Kidney (tissue), 14 donors: Measurements from ENCODE around the gene SRPRA. TPM values are rescaled to one million over a fixed set of nuclear protein-coding genes. Genes with fewer than 3 reads are reported as not detected.

Experiments used
- DNase-seq, 5 donors: peaks; one replicate each; pipeline ENCODE4 v3.0.0-alpha.2; 2013 to 2020
- FAIRE-seq: peaks from 2 replicates; lab custom pipeline; 2012; peaks lifted over from hg19 to GRCh38; lab: Jason Lieb, UNC
- H3K27ac ChIP-seq, 2 donors: one replicate each; pipeline ENCODE4 v1.7.0; 2013; ENCODE audit warnings: low read depth in 2 of 2, low read length in 2 of 2, inconsistent platforms in 1 of 2
- H3K27me3 ChIP-seq: one replicate; pipeline ENCODE4 v1.7.1; 2013; ENCODE audit warnings: low read length, inconsistent platforms; ENCODE audit not compliant: control insufficient read depth, insufficient read depth
- H3K36me3 ChIP-seq, 3 donors: one replicate each; pipeline versions ENCODE4 v1.7.0 to v1.7.1; 2013; ENCODE audit warnings: low read length in 3 of 3, control low read depth in 1 of 3, inconsistent platforms in 1 of 3; ENCODE audit not compliant: insufficient read depth in 3 of 3, control insufficient read depth in 2 of 3
- H3K4me1 ChIP-seq, 3 donors: one replicate each; pipeline versions ENCODE4 v1.7.0 to v1.7.1; 2013; ENCODE audit warnings: low read length in 3 of 3, inconsistent platforms in 1 of 3, low read depth in 1 of 3; ENCODE audit not compliant: control insufficient read depth in 2 of 3, insufficient read depth in 2 of 3
- H3K4me3 ChIP-seq, 3 donors: one replicate each; pipeline versions ENCODE4 v1.7.0 to v1.8.1; 2013; ENCODE audit warnings: low read length in 3 of 3, control low read depth in 1 of 3, inconsistent platforms in 1 of 3
- H3K9ac ChIP-seq, 3 donors: one replicate each; pipeline versions ENCODE4 v1.7.0 to v1.7.1; 2013; ENCODE audit warnings: low read length in 3 of 3, control low read depth in 1 of 3, inconsistent platforms in 1 of 3
- H3K9me3 ChIP-seq, 3 donors: one replicate each; pipeline versions ENCODE4 v1.7.0 to v1.7.1; 2013; ENCODE audit warnings: low read length in 3 of 3, control low read depth in 1 of 3, inconsistent platforms in 1 of 3; ENCODE audit not compliant: control insufficient read depth in 2 of 3, insufficient read depth in 1 of 3
- CTCF ChIP-seq: IDR thresholded peaks from 3 replicates; pipeline ENCODE4 v1.5.1; 2012; ENCODE audit warnings: mild to moderate bottlenecking, moderate library complexity, borderline replicate concordance; ENCODE audit not compliant: insufficient read depth; ENCODE audit errors: extremely low read depth
- intact Hi-C: fragments of 100-400 bp; cut with DNase I; formaldehyde crosslinking; loops from one replicate; pipeline ENCODE4 v1.11.1; 2022
- polyA plus RNA-seq: library from polyadenylated mRNA; stranded (reverse); fragments of 350-450 nt; fragmentation: Illumina TruSeq; extraction: RNeasy Lipid Tissue Mini Kit (QIAGEN cat#74804); gene quantifications from one replicate; pipeline ENCODE4 v1.2.3, GENCODE V29; 2014; ENCODE audit warnings: low read depth, low replicate concordance; ENCODE audit not compliant: insufficient read depth
- total RNA-seq: library from RNA; stranded (reverse); fragmentation: NEBNext Ultra II Directional; extraction: Animal tissue kit (Norgen Biotek cat#: 25700); gene quantifications from one replicate; pipeline ENCODE4 v1.2.1, GENCODE V29; 2021
- donor health status: control.
- donor health status: control.
- donor health status: control.
- donor health status: control.
- donor health status: control.
- donor health status: DM: yes; HTN: yes; CAD: no.
- donor health status: Normal renal cell carcinoma (clear cell type).

SRPRA gene
- total and polyA plus RNA-seq, 2 donors from 2014 or later = 55.2 to 116 TPM

- DNase-seq (no peak), FAIRE-seq (no peak)
- Histone ChIP-seq H3K4me3 (no peak overlapping the region), H3K4me1 (no peaks in the 10 kb centered on the region), H3K9me3 (no peaks in the 10 kb centered on the region), H3K9ac (no peak overlapping the region), H3K27me3 (no peaks in the 10 kb centered on the region), H3K27ac (no peak overlapping the region), H3K36me3 (peaks cover 2 to 5% (median 2%) of the 10 kb centered on the region in 3 donors)
- intact Hi-C loops = no loop called here
- TF ChIP-seq CTCF = no peak
These were observed 22.1 kb downstream of the SRPRA start for GRCh38 chr11:126246636-126247035.

- no peak for FAIRE-seq
- H3K27me3 ChIP-seq = no peaks in the 10 kb centered on the region
- no peak overlapping the region for H3K9ac ChIP-seq
- peaks cover 0 to 7% (median 4%) of the 10 kb centered on the region in 3 donors for H3K36me3 ChIP-seq
- no peak overlapping the region for H3K4me3 ChIP-seq
- no peak for TF ChIP-seq CTCF
- DNase-seq = no peak
- H3K27ac ChIP-seq = no peak overlapping the region
- no peaks in the 10 kb centered on the region for H3K9me3 ChIP-seq
- intact Hi-C loops = no loop called here
- H3K4me1 ChIP-seq = peaks cover 0 to 12% (median 3%) of the 10 kb centered on the region in 3 donors
These were observed 35.3 kb downstream of the SRPRA start for GRCh38 chr11:126233391-126233790.

- Histone ChIP-seq H3K9me3 (no peaks in the 10 kb centered on the region), H3K27ac (no peak overlapping the region), H3K36me3 (peaks cover 0 to 7% (median 4%) of the 10 kb centered on the region in 3 donors), H3K4me1 (peaks cover 0 to 12% (median 3%) of the 10 kb centered on the region in 3 donors), H3K4me3 (no peak overlapping the region), H3K9ac (no peak overlapping the region), H3K27me3 (no peaks in the 10 kb centered on the region)
- DNase-seq = no peak
- no peak for TF ChIP-seq CTCF
- peak; percentile 80 for FAIRE-seq
- intact Hi-C loops = no loop called here
These were observed 36.0 kb downstream of the SRPRA start for GRCh38 chr11:126232683-126233082.
